RWPE1 (cell line): ENCODE measurements around the gene NDUFA13.

ENCODE experiments used
- CTCF ChIA-PET: fragments of 350-600 bp; sonication (Branson Sonifier 250); formaldehyde crosslinking; extraction: SDS; loops from one replicate; lab custom pipeline; 2021; lab: Yijun Ruan, JAX
- POLR2A ChIA-PET: fragments of 400-600 bp; formaldehyde crosslinking; extraction: SDS; loops from one replicate; lab custom pipeline; 2020; ENCODE audit warnings: antibody characterized with exemption; ENCODE audit not compliant: low non-redundant PET; lab: Yijun Ruan, JAX
- DNase-seq: peaks from one replicate; pipeline ENCODE4 v3.0.0; 2012; ENCODE audit warnings: low spot score
- H3K27ac ChIP-seq: fragments of 450-650 bp; 2 replicates; pipeline ENCODE4 v1.5.1; 2017
- TF ChIP-seq, protein P1 (sequence below): fragments of 450-650 bp; conservative IDR thresholded peaks from 2 replicates; pipeline ENCODE4 v1.5.1; 2017; ENCODE audit warnings: low read depth, mild to moderate bottlenecking

NDUFA13 gene

DNA sequence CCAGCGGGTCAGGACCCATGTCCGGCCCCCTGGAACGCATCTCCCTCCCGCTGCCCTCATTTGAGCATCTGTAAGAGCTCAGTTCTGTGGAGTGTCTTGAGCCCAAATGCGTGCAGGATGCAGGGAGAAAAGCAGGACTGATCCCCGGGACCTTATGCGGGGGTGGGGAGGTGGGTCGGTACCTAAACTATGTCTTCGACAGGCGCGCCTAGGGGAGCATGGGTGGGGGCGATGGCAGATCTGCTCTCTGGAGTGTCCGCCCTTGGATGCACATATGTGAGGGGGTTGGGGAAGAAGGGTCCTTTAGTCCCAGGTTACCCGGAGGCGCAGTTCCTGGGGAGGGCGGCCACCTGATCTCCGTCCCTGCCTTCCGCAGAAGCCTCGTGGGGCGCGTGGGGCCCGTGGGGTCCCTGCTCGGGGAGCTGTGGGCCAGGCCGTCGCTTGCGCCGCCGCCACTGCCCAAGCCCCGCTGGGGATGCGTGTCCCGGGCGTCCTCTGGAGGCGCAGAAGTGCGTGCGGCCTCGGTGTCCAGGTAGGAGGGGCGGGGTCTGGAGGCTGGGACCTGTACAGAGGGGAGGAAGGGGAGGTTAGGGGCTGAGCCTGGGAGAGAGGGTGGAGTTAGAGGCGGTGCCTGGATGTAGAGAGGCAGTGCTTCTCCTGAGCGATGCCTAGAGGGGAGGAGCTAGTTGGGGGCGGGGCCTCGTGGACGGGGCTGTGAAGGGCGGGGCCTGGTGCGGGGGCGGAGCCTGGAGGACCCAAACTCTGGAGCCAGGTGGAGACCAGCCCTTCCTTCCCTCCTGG lies 24.9 kb downstream of the NDUFA13 start:
- DNase-seq: peak; percentile 92
- TF ChIP-seq, protein P1, sequence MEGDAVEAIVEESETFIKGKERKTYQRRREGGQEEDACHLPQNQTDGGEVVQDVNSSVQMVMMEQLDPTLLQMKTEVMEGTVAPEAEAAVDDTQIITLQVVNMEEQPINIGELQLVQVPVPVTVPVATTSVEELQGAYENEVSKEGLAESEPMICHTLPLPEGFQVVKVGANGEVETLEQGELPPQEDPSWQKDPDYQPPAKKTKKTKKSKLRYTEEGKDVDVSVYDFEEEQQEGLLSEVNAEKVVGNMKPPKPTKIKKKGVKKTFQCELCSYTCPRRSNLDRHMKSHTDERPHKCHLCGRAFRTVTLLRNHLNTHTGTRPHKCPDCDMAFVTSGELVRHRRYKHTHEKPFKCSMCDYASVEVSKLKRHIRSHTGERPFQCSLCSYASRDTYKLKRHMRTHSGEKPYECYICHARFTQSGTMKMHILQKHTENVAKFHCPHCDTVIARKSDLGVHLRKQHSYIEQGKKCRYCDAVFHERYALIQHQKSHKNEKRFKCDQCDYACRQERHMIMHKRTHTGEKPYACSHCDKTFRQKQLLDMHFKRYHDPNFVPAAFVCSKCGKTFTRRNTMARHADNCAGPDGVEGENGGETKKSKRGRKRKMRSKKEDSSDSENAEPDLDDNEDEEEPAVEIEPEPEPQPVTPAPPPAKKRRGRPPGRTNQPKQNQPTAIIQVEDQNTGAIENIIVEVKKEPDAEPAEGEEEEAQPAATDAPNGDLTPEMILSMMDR: no peak
- ChIA-PET POLR2A (interaction anchor here (0.7 kb wide), 1 partner anchor 246 kb away, joined by 3 read pairs; no protein-coding TSS in a partner anchor), CTCF (interaction anchor here (1.3 kb wide), 1 partner anchor 8 kb away, joined by 6 read pairs; no protein-coding TSS in a partner anchor)
- no peak overlapping the region for H3K27ac ChIP-seq

DNA sequence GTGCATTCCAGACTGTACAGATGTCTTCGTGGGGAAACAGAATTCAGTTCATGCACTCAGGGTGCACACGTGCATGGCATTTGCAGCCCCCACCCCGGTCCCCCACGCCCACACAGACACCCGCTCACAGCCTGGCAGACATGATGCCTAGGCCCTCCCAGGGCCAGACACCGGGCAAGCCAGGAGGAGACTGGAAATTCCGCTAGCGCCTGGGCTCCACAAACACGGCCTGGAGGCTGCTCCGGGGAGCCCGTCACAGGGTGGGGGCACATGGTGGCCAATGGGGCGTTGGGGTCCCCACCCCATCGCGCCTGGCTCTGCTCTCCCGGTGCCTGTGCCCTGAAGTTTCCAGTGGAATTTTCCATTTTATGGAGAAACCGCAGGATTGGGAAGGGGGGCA lies 25.6 kb downstream of the NDUFA13 start:
- H3K27ac ChIP-seq: no peak overlapping the region
- no peak for DNase-seq
- TF ChIP-seq, protein P1: no peak
- POLR2A ChIA-PET: no interaction called here
- CTCF ChIA-PET: interaction anchor here (1.3 kb wide), 1 partner anchor 9 kb away, joined by 6 read pairs; no protein-coding TSS in a partner anchor

DNA sequence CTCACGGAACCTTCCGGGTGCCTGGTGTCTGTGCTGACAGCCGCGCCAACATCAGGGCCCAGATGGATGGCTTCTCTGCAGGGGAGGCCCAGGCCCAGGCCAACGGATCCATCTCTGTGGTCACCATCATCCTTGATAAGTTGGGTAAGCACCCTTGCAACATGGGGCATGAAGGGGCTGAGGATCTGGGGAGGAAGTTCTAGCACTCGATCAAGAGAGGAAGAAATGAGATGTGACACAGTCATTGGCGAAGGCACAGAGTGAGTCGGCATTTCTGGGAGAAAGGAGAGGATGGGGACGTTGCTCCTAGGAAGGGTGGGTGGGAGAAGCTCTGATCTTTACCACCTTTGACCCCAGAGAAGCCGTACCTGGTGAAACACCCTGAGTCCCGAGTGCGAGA lies 26.5 kb downstream of the NDUFA13 start:
- DNase-seq: no peak
- ChIA-PET POLR2A (no interaction called here), CTCF (no interaction called here)
- H3K27ac ChIP-seq: no peak overlapping the region
- TF ChIP-seq, protein P1: no peak

DNA sequence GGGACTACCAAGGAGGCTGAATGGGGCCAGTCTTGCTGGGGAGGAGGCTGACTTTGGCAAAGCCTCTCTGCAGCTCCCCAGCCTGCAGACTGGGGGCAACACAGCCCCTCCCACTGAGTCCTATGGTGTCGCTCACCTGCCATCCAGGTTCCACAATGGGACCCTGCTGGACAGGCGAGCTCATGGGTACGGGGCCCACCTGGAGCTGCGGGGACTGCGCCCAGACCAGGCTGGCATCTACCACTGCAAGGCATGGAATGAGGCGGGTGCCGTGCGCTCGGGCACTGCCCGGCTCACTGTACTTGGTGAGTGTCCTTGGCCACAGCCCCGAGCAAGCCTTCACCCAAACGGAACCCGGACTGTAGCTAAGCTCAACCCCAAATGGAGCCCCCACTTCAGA lies 27.1 kb downstream of the NDUFA13 start:
- DNase-seq: no peak
- H3K27ac ChIP-seq: no peak overlapping the region
- ChIA-PET POLR2A (no interaction called here), CTCF (interaction anchor here (1.8 to 2.2 kb wide), 2 partner anchors 10 to 11 kb away, joined by 7 to 8 read pairs; no protein-coding TSS in a partner anchor)
- TF ChIP-seq, protein P1: no peak

DNA sequence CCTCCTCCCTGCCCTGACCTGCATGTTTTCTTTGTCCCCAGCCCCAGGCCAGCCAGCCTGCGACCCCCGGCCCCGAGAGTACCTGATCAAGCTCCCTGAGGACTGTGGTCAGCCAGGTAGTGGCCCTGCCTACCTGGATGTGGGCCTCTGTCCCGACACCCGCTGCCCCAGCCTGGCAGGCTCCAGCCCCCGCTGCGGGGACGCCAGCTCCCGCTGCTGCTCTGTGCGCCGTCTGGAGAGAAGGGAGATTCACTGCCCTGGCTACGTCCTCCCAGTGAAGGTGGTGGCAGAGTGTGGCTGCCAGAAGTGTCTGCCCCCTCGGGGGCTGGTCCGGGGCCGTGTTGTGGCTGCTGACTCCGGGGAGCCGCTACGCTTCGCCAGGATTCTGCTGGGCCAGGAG lies 27.6 kb downstream of the NDUFA13 start:
- no peak overlapping the region for H3K27ac ChIP-seq
- ChIA-PET CTCF (interaction anchor here (0.7 to 2.2 kb wide), 3 partner anchors 9 to 96 kb away, joined by 3 to 8 read pairs (median 7); no protein-coding TSS in a partner anchor), POLR2A (no interaction called here)
- no peak for DNase-seq
- TF ChIP-seq, protein P1: no peak

DNA sequence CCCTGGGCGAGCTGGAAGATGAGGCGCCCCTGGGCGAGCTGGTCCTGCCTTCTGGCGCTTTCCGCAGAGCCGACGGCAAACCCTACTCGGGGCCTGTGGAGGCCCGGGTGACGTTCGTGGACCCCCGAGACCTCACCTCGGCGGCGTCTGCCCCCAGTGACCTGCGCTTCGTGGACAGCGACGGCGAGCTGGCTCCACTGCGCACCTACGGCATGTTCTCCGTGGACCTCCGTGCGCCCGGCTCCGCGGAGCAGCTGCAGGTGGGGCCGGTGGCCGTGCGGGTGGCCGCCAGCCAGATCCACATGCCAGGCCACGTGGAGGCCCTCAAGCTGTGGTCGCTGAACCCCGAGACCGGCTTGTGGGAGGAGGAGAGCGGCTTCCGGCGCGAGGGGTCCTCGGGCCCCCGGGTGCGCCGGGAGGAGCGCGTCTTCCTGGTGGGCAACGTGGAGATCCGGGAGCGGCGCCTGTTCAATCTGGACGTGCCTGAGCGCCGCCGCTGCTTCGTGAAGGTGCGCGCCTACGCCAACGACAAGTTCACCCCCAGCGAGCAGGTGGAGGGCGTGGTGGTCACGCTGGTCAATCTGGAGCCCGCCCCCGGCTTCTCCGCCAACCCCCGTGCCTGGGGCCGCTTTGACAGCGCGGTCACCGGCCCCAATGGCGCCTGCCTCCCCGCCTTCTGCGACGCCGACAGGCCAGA lies 28.4 kb downstream of the NDUFA13 start:
- TF ChIP-seq, protein P1: no peak
- ChIA-PET POLR2A (no interaction called here), CTCF (interaction anchor here (1.8 to 2.2 kb wide), 2 partner anchors 8 to 12 kb away, joined by 7 to 8 read pairs; no protein-coding TSS in a partner anchor)
- H3K27ac ChIP-seq: no peak overlapping the region
- DNase-seq: no peak
